Fibroblast of villous mesenchyme (primary cell): ENCODE results near the gene SLC6A19. TPM values are rescaled to one million over a fixed set of nuclear protein-coding genes. Genes with fewer than 3 reads are reported as not detected.

Source experiments
- DNase-seq: peaks from one replicate; pipeline ENCODE4 v3.0.0-alpha.2; 2010; ENCODE audit warnings: low read depth
- H3K4me3 ChIP-seq: 2 replicates; pipeline ENCODE4 v1.5.1; 2011; ENCODE audit warnings: low read depth, mild to moderate bottlenecking, low read length
- total RNA-seq: library from RNA; depleted of rRNA; stranded (reverse); fragments of >200 nt; gene quantifications from 2 replicates; pipeline ENCODE4 v1.2.3, GENCODE V29; 2012
- TF ChIP-seq, protein P1 (sequence below): IDR thresholded peaks from 2 replicates; pipeline ENCODE4 v1.5.1; 2012; ENCODE audit warnings: low read depth, mild to moderate bottlenecking, low read length; ENCODE audit not compliant: insufficient read depth

SLC6A19 gene
- total RNA-seq, 1 donor, result not detected

DNA sequence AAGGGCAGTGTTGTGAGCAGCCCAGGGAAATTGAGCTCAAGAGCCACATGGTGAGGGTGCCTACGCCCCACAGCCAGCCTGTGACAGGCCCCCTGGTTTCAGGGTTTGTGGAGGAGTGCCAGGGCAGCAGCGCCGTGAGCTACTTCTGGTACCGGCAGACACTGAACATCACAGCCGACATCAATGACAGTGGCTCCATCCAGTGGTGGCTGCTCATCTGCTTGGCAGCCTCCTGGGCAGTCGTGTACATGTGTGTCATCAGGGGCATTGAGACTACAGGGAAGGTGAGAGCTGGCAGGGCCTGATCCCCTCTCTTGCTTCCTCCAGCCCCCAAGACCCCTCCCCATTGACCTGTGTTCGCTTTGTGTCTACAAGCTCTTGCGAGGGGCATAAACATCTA, 34.0 kb downstream of the SLC6A19 start:
- no peak for DNase-seq
- no peak overlapping the region for H3K4me3 ChIP-seq
- TF ChIP-seq, protein P1, sequence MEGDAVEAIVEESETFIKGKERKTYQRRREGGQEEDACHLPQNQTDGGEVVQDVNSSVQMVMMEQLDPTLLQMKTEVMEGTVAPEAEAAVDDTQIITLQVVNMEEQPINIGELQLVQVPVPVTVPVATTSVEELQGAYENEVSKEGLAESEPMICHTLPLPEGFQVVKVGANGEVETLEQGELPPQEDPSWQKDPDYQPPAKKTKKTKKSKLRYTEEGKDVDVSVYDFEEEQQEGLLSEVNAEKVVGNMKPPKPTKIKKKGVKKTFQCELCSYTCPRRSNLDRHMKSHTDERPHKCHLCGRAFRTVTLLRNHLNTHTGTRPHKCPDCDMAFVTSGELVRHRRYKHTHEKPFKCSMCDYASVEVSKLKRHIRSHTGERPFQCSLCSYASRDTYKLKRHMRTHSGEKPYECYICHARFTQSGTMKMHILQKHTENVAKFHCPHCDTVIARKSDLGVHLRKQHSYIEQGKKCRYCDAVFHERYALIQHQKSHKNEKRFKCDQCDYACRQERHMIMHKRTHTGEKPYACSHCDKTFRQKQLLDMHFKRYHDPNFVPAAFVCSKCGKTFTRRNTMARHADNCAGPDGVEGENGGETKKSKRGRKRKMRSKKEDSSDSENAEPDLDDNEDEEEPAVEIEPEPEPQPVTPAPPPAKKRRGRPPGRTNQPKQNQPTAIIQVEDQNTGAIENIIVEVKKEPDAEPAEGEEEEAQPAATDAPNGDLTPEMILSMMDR, result no peak

DNA sequence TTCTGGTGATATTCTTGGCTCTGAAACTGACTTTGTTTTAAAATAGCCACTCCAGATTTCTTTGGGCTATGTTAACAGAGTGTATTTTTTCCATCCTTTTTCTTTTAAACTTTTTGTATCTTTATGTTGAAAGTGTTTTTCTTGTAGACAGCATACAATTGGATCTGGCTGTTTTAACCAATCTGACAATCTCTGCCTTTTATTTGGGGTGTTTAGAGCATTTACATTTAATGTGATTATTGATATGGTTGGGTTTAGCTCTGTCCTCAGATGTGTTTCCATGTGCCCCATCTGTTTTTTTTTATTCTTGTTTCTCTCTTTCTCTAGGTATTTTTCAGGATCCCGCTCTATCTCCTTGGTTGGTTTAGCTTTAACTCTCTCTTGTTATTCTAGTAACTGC, 34.4 kb downstream of the SLC6A19 start:
- TF ChIP-seq, protein P1, result no peak
- no peak overlapping the region for H3K4me3 ChIP-seq
- DNase-seq, result no peak

DNA sequence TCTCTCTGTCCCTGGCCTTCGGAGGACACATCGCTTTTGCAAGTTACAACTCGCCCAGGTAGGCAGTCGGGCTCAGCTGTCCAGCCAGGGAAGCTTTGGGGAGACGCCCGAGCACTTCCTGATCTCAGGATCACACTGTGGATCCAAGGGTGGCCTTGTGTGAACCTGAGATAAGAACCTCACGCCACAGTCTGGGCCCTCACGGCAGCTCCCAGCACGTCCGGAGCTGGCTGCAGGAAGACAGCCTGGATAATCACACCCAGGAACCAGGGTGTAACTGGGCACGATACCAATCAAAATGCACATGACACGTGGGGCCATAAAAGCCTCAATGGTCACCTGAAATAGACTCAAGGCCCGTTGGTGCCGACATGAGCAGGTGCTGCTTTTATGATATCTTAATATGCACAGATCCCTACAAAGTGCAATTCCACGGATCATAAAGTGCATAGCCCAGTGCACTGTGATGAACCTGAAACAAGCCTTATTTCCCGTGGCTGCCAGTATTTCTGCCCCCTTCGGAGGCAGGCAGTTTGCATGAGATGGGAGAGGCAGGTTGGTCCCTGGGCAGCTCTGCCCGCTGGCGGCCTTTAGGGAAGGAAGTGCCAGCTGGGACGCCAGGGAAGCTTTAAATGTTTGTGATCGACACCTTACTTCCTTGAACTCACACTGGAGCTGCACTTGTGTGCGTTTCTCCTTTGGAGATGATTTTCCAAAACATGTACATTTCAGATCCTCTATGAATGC, 38.3 kb downstream of the SLC6A19 start:
- no peak overlapping the region for H3K4me3 ChIP-seq
- TF ChIP-seq, protein P1, result no peak
- no peak for DNase-seq

DNA sequence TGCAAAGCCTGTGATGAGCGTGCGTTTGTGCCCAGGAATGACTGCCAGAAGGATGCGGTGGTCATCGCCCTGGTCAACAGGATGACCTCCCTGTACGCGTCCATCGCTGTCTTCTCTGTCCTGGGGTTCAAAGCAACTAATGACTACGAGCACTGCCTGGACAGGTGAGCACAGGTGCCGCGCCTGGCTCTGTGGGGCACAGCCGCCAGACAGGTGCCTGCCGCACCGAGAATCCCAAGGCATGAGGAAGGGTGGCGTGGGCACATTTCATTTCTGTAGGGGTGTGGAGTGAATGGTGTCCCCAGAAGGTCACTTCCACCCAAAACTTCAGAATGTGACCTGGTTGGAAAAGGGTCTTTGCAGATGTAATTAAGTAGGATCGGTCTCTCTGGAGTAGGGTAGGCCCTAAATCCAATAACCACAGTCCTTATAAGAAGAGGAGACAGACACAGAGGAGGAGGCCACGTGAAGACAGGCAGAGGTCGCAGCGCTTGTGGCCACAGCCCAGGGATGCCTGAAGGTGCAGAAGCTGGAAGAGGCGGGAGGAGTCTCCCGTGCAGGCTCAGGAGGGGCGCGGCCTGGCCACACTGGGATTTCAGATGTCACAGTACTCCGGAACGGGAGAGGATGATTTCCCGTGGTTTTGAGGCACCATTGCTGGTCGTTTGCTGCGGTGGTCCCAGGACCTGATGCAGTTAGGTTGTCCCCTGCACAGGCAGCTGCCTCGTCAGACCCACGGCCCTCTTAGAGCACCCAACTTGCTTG, 39.3 kb downstream of the SLC6A19 start:
- TF ChIP-seq, protein P1, result no peak
- H3K4me3 ChIP-seq, result no peak overlapping the region
- no peak for DNase-seq

DNA sequence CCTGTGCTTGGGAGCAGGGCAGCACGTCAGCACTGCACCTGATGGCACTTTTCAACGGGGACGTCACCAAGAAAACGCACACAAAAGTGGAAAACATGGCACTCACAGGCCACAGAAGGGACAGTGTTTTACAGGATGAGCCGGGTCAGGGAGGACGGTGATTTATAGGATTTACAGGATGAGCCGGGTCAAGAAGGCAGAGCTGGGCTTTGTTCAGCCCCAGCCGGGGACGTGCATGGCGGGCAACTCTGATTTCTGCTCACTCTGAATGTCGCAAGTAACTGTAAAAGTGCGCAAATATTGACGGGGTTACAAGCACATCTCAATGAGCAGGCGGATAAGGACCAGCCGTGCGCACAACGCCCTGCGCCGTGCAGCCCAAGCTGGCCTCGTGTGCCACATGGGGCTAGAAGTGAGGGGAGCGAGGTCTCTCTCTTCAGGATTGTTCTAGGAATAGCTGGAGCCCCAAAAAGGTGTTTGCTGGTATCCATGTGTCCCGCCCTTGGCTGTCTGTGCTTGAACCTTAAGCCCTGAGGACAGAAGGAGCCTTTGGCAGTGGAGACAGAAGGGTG, 40.2 kb downstream of the SLC6A19 start:
- TF ChIP-seq, protein P1, result no peak
- no peak for DNase-seq

DNA sequence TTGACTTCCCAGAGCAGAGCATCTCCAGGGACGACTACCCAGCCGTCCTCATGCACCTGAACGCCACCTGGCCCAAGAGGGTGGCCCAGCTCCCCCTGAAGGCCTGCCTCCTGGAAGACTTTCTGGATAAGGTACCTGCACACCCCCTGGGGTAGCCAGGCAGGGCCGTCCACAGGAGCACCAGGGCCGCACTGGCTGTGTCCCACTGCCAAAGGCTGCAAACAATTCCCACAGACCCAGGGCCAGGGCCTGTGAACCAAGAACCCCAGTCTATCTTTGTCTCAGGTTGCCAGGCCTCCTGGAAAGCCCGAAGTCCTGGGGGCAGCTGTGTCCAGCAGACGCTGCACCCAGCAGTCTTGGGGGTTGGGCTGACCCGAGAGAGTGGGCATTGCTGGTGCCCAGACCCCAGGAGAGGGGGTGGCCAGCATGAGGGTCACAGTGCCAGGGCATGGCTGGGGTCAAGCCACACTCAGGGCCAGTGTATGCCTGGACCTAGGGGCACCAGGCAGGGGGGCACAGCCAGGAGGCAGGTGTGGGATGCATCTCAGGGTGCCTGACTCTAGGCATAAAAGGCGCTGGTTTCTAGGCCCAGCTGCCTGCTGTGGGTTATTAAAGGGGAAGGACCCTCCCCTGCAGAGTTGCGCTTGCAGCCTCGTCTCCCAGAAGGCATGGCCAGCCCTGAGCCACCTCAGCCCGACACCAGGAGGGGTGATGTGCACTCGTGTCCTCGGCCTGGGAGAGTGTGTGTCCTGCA, 41.5 kb downstream of the SLC6A19 start:
- TF ChIP-seq, protein P1, result no peak
- DNase-seq, result no peak
- H3K4me3 ChIP-seq, result no peak overlapping the region

More for the DNA sequence above, 40.2 kb downstream of the SLC6A19 start:
- no peak overlapping the region for H3K4me3 ChIP-seq
